Measurements from ENCODE around the gene SPRR2A. TPM values are rescaled to one million over a fixed set of nuclear protein-coding genes. Genes with fewer than 3 reads are reported as not detected.
"Not testable (repeated sequence)": the region's sequence is repeated elsewhere in the genome, so short reads cannot be mapped to it uniquely, and the experiment has no call there.

The SPRR2A gene
- total RNA-seq, 2 experiments from 2014 or later: not detected

DNA sequence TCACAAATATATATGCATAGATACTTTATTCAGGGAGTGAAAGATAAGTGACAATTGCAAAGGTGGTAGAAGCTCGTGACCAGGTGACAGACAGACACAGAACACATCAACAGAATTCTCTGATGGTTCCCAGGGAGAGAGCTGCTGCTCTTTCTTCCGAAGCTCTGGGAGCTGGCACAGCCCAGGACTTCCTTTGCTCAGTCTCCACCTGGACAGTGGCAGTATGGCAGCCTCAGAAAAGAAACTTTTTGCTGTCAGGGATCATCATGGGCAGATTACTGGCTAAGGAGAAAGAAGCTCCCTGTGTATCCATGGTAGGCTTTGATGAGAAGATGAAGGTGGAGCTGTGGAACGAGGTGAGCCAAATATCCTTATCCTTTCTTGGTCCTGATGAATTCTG is 1.2 kb downstream of the SPRR2A start:
- H3K9me3 Mint-ChIP-seq; H3K4me3 Mint-ChIP-seq; intact Hi-C loops (cut with micrococcal nuclease); H3K36me3 Mint-ChIP-seq (ENCODE audit: low read depth); H3K27ac Mint-ChIP-seq; H3K4me1 Mint-ChIP-seq (ENCODE audit: low read depth); CTCF ChIA-PET; DNase-seq: not testable (repeated sequence)
- peaks cover 18% of the 10 kb centered on the region for H3K27me3 Mint-ChIP-seq (ENCODE audit: low read depth)

DNA sequence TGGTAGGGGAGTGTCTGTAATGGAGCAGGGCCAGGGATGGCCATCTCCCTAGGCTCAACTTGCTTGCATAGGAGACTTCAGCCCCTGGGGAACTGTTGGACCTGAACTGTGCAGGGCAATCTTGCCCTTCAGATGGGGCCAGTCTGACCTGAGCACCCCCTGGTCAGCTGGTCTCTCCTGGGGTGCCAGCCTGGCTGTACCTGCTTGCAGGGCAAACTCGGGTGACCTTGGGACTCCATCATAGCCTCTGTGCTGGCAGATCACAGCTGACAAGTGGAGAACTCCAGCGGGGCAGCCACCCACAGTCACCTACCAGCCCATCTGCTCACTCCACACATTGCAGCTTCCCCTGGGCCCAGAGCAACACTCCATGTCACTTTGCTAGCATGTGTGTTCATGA is 8.1 kb downstream of the SPRR2A start:
- H3K36me3 Mint-ChIP-seq (ENCODE audit: low read depth): no peaks in the 10 kb centered on the region

DNA sequence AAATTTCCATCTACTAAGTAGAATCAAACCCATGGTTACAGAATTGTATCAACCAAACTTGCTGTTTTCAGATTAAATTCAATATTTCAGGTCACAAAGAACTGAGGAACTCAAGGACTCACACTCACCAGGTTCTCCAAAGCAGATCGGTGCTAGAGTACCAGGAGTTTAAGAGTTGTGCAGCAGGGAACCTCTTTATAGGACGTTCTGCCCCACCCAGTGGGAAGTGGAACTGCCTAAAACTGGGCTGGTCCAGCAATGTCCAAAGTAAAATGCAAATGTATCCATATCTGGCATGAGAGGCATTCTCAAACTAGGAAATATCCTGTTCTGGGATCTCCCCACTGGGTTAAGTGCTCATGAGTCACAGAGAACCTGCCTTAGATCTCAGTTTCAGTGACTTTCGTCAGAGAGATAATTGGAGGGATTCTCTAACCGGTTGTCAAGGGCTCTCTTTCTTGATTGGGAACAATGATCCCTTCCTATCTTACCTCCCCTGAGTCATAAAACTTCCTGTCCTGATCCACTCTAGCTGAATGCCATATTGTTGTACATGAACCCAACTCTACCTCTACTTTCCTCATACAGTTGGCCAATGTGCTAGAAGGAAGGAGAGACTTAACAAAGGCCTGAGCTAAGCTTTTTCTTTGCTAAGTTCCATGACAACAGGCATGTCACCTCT is 16.2 kb downstream of the SPRR2A start, which contains the start of gene SPRR2D:
Gene SPRR2D (minus strand): TSS at position 171 of the 682 bp plus-strand sequence. CDS start 774 bp downstream, outside the sequence.
- H3K4me1 Mint-ChIP-seq (ENCODE audit: low read depth): no peaks in the 10 kb centered on the region
- no peaks in the 10 kb centered on the region for H3K36me3 Mint-ChIP-seq (ENCODE audit: low read depth)
- CTCF ChIA-PET: no interaction called here
- no peaks in the 10 kb centered on the region for H3K9me3 Mint-ChIP-seq
- intact Hi-C loops (cut with micrococcal nuclease): no loop called here
- no peak within 1 kb of the TSS for H3K4me3 Mint-ChIP-seq
- H3K27me3 Mint-ChIP-seq (ENCODE audit: low read depth): peaks cover 31% of the 10 kb centered on the region
- H3K27ac Mint-ChIP-seq: no peak within 1 kb of the TSS
- no peak for DNase-seq

More for the DNA sequence above, 8.1 kb downstream of the SPRR2A start:
- intact Hi-C loops (cut with micrococcal nuclease): no loop called here
- no peak for DNase-seq
- Mint-ChIP-seq H3K9me3 (no peaks in the 10 kb centered on the region), H3K4me1 (ENCODE audit: low read depth) (no peaks in the 10 kb centered on the region), H3K27ac (no peak overlapping the region), H3K27me3 (ENCODE audit: low read depth) (peaks cover 22% of the 10 kb centered on the region), H3K4me3 (no peak overlapping the region)
- CTCF ChIA-PET: no interaction called here

DNA sequence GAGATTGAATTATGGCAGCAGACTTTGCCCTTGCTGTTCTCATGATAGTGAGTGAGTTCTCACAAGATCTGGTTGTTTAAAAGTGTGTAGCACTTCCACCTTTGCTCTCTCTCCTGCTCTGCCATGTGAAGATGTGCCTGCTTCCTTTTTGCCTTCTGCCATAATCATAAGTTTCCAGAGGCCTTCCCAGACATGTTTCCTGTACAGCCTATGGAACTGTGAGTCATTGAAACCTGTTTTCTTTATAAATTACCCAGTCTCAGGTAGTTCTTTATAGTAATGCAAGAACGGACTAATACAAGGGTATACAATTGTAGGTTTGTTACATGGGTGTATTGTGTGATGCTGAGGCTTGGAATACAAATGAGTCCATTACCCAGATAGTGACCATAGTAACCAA is 22.1 kb downstream of the SPRR2A start:
- H3K27me3 Mint-ChIP-seq (ENCODE audit: low read depth): peaks cover 12% of the 10 kb centered on the region
- no peaks in the 10 kb centered on the region for H3K9me3 Mint-ChIP-seq
- CTCF ChIA-PET: no interaction called here
- no peaks in the 10 kb centered on the region for H3K4me1 Mint-ChIP-seq (ENCODE audit: low read depth)
- no peaks in the 10 kb centered on the region for H3K36me3 Mint-ChIP-seq (ENCODE audit: low read depth)
- H3K4me3 Mint-ChIP-seq: no peak overlapping the region
- DNase-seq: no peak
- H3K27ac Mint-ChIP-seq: no peak overlapping the region
- intact Hi-C loops (cut with micrococcal nuclease): no loop called here

DNA sequence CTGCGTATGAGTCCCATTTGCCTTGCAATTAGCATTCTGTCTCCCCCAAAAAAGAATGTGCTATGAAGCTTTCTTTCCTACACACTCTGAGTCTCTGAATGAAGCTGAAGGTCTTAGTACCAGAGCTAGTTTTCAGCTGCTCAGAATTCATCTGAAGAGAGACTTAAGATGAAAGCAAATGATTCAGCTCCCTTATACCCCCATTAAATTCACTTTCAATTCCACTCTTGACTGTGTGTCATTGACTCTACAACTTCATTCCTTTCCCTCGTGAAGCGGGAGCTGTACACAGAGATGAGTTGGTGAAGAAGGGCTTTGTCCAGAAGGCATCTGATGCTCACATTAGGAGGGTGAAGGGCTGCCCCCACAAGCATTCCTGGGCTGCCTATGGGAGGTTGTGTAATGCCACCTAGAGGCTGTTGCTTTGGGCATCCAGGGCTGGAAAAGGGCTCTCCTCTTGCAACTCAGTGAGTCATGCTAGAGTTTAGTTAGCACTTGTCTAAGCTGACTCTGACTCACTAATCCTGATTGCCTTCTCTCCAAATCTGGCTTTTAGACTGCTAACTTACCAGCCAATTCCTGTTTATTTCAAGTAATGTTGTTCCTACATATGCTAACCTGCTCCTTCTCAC is 24.5 kb downstream of the SPRR2A start:
- Mint-ChIP-seq H3K9me3 (no peaks in the 10 kb centered on the region), H3K4me3 (no peak overlapping the region), H3K36me3 (ENCODE audit: low read depth) (no peaks in the 10 kb centered on the region), H3K4me1 (ENCODE audit: low read depth) (no peaks in the 10 kb centered on the region), H3K27me3 (ENCODE audit: low read depth) (peaks cover 11% of the 10 kb centered on the region), H3K27ac (no peak overlapping the region)
- DNase-seq: peak; percentile 16
- intact Hi-C loops (cut with micrococcal nuclease): no loop called here
- CTCF ChIA-PET: no interaction called here

DNA sequence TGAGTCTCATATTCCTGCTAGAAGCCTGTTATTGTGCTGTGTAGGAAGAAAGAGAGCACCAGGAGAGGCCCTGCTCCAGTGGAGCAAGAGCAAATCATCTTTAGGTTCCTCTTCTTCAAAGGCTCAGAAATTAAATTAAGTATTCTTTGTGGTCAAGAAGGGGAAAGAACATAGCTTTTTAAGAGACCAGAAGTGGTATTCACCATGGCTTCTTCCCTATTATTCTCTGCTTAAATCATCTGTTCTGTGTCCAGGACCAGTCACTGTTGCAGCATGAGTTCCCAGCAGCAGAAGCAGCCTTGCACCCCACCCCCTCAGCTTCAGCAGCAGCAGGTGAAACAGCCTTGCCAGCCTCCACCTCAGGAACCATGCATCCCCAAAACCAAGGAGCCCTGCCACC is 25.2 kb downstream of the SPRR2A start:
- no peaks in the 10 kb centered on the region for H3K9me3 Mint-ChIP-seq
- H3K27ac Mint-ChIP-seq: no peak overlapping the region
- peaks cover 9% of the 10 kb centered on the region for H3K27me3 Mint-ChIP-seq (ENCODE audit: low read depth)
- intact Hi-C loops (cut with micrococcal nuclease): no loop called here
- no peaks in the 10 kb centered on the region for H3K36me3 Mint-ChIP-seq (ENCODE audit: low read depth)
- no peak overlapping the region for H3K4me3 Mint-ChIP-seq
- DNase-seq: no peak
- no peaks in the 10 kb centered on the region for H3K4me1 Mint-ChIP-seq (ENCODE audit: low read depth)
- CTCF ChIA-PET: no interaction called here

DNA sequence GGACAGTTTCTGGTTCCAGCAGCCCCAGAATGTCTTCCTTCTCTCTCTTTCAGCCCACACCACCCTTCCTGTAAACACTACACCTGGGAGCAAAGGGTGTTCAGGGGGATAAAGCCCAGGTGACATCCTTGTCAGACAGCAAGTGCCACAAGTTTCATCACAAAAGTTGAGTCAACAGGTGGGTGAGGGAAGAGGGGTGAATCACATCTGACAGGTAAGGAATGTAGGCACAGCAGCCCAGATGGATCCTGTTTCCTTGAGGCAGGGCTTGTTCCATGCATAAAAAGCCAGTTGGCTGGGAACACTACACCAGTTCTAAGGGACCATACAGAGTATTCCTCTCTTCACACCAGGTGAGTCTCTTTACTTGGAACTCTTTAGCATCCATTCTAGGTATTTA is 26.4 kb downstream of the SPRR2A start, which contains the start of gene SPRR1B:
Gene SPRR1B (plus strand): TSS at position 309 of the 400 bp plus-strand sequence. CDS start 1,143 bp downstream, outside the sequence.
- H3K27ac Mint-ChIP-seq: no peak within 1 kb of the TSS
- H3K4me3 Mint-ChIP-seq: no peak within 1 kb of the TSS
- CTCF ChIA-PET: no interaction called here
- no peaks in the 10 kb centered on the region for H3K36me3 Mint-ChIP-seq (ENCODE audit: low read depth)
- no peak for DNase-seq
- H3K4me1 Mint-ChIP-seq (ENCODE audit: low read depth): no peaks in the 10 kb centered on the region
- peaks cover 9% of the 10 kb centered on the region for H3K27me3 Mint-ChIP-seq (ENCODE audit: low read depth)
- H3K9me3 Mint-ChIP-seq: no peaks in the 10 kb centered on the region
- intact Hi-C loops (cut with micrococcal nuclease): no loop called here

DNA sequence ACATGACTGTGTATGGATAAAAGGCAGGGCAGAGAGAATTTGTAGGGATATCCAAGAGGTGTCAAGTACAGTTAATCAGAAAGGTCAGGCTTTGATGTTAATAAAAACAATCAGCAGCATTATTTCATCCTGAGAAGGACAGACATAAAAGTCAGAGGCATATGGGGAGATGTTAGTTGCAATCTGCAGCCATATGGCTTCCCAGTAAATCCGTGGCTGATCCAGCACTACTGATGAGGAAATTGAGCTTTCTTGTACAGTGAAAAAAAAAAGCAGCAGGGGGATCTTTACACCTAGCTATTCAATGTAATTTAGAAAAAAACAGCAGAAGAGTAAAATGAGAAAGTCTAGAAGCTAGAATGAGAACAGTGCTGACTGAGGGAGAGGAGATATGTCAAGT is 28.5 kb downstream of the SPRR2A start:
- DNase-seq: no peak
- no peaks in the 10 kb centered on the region for H3K9me3 Mint-ChIP-seq
- intact Hi-C loops (cut with micrococcal nuclease): no loop called here
- H3K4me3 Mint-ChIP-seq: no peak overlapping the region
- peaks cover 9% of the 10 kb centered on the region for H3K27me3 Mint-ChIP-seq (ENCODE audit: low read depth)
- CTCF ChIA-PET: no interaction called here
- H3K36me3 Mint-ChIP-seq (ENCODE audit: low read depth): no peaks in the 10 kb centered on the region
- H3K27ac Mint-ChIP-seq: no peak overlapping the region
- H3K4me1 Mint-ChIP-seq (ENCODE audit: low read depth): no peaks in the 10 kb centered on the region

DNA sequence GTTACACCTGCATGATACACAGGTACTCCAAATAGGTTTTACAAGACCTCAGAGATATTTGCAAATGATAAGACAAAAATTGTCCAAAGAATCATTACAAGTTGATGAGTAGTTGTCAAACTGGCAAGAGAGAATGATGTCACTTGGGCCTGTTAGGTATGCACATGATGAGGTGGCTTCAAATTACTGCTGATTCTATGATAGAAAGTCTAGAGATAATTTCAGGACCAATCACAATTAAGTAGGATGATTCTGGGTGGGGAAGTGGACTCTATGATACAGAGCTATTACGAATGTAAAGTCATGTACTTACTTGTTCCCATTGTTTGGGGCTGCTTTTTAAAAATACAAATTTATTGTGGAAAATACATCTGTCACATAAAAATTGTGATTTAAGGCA is 31.5 kb downstream of the SPRR2A start:
- Mint-ChIP-seq H3K27me3 (ENCODE audit: low read depth) (peaks cover 17% of the 10 kb centered on the region), H3K27ac (no peak overlapping the region), H3K9me3 (no peaks in the 10 kb centered on the region), H3K36me3 (ENCODE audit: low read depth) (no peaks in the 10 kb centered on the region), H3K4me1 (ENCODE audit: low read depth) (no peaks in the 10 kb centered on the region), H3K4me3 (no peak overlapping the region)
- DNase-seq: no peak
- intact Hi-C loops (cut with micrococcal nuclease): no loop called here
- CTCF ChIA-PET: no interaction called here

DNA sequence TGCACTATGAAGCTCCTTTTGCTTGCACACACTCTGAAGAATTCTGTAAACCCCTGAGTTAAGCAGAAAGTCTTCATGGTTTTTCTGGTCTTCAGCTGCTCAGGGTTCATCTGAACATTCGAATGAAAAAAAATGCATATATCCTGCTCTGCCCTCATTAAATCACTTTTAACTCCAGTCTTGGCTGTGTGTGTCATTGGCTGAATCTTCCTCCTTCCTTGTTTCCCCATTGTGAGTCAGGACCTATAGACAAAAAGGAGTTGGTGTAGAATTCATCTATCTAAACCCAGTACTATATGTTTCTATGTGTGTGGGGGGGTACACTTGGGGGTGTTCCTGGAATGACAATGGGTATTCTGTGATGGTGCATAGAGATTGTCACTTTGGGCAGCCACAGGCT is 32.9 kb downstream of the SPRR2A start:
- CTCF ChIA-PET: no interaction called here
- Mint-ChIP-seq H3K27ac (no peak overlapping the region), H3K9me3 (no peaks in the 10 kb centered on the region), H3K4me3 (no peak overlapping the region), H3K4me1 (ENCODE audit: low read depth) (no peaks in the 10 kb centered on the region), H3K36me3 (ENCODE audit: low read depth) (no peaks in the 10 kb centered on the region), H3K27me3 (ENCODE audit: low read depth) (peaks cover 25% of the 10 kb centered on the region)
- no peak for DNase-seq
- intact Hi-C loops (cut with micrococcal nuclease): no loop called here

DNA sequence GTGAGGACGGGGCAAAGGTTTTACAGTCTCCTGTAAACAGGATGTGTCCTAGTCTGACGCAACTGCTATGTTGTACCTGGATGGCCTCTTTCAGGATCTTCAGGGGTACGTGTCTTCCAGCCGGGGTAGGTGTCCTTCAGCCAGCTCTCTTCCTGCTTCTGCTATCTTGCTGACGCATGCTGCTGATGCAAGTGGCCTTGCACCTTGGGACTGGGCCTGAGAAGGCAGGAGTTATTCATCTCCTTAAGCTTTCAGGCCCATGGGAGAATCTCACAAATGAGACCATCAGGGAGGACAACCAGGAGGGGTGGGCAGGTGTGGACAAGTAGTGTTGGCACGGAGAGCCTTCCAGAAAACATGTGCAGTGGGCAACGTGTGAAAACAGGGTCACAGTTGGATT is 34.2 kb downstream of the SPRR2A start:
- intact Hi-C loops (cut with micrococcal nuclease): no loop called here
- CTCF ChIA-PET: no interaction called here
- no peak overlapping the region for H3K27ac Mint-ChIP-seq
- no peaks in the 10 kb centered on the region for H3K36me3 Mint-ChIP-seq (ENCODE audit: low read depth)
- DNase-seq: no peak
- no peaks in the 10 kb centered on the region for H3K9me3 Mint-ChIP-seq
- H3K4me1 Mint-ChIP-seq (ENCODE audit: low read depth): no peaks in the 10 kb centered on the region
- H3K4me3 Mint-ChIP-seq: no peak overlapping the region
- peaks cover 29% of the 10 kb centered on the region for H3K27me3 Mint-ChIP-seq (ENCODE audit: low read depth)

DNA sequence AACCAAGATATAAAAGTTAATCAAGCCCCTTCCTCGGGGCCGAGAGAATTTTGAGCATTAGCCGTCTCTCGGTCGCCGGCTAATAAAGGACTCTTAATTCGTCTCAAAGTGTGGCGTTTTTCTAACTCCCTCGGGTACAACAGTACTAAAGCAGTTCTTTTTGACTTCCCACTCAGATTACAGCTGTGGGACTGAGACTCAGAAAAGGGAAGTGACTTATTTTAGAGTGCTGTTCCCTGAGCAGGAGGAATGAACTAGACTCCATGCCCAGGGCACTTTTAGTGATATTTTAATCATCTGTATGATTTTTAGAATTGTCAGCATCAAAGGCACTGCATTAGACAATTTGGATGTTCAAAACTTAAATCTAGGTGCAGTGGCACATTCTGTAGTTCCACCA is 35.0 kb downstream of the SPRR2A start:
- H3K27me3 Mint-ChIP-seq (ENCODE audit: low read depth): peaks cover 27% of the 10 kb centered on the region
- H3K27ac Mint-ChIP-seq; DNase-seq; H3K36me3 Mint-ChIP-seq (ENCODE audit: low read depth); intact Hi-C loops (cut with micrococcal nuclease); CTCF ChIA-PET; H3K4me1 Mint-ChIP-seq (ENCODE audit: low read depth); H3K9me3 Mint-ChIP-seq; H3K4me3 Mint-ChIP-seq: not testable (repeated sequence)

DNA sequence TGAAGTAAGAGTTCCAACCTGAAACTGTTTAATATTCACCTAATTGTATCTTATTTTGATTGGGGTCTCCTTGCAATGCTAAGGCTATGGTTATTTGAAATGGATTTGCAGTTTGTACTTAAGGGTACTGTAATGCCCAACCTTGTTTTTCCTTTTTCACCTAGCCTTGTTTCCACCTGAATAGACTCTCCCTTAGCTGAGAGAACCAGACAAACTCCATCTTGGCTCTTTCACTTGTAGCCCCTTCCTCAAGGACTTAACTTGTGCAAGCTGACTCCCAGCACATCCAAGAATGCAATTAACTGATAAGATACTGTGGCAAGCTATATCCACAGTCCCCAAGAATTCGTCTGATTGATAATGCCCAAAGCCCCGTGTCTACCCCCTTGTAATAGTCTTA is 35.5 kb downstream of the SPRR2A start:
- CTCF ChIA-PET; H3K4me1 Mint-ChIP-seq (ENCODE audit: low read depth); DNase-seq; intact Hi-C loops (cut with micrococcal nuclease); H3K9me3 Mint-ChIP-seq; H3K36me3 Mint-ChIP-seq (ENCODE audit: low read depth); H3K4me3 Mint-ChIP-seq; H3K27ac Mint-ChIP-seq: not testable (repeated sequence)
- peaks cover 27% of the 10 kb centered on the region for H3K27me3 Mint-ChIP-seq (ENCODE audit: low read depth)

All from activated naive CD4-positive, alpha-beta T cell treated with anti-CD3 and anti-CD28 coated beads for 36 hours (primary cell).